HG02840 (cell line): ENCODE measurements around the gene ERP27.

Source experiments
- ATAC-seq: cut with Tn5 transposase; IDR thresholded peaks from one replicate; pipeline ENCODE4 v1.9.1; 2021; ENCODE audit warnings: mild to moderate bottlenecking, moderate library complexity, moderate number of reproducible peaks; ENCODE audit not compliant: unreplicated experiment, low FRiP score

The ERP27 gene

DNA sequence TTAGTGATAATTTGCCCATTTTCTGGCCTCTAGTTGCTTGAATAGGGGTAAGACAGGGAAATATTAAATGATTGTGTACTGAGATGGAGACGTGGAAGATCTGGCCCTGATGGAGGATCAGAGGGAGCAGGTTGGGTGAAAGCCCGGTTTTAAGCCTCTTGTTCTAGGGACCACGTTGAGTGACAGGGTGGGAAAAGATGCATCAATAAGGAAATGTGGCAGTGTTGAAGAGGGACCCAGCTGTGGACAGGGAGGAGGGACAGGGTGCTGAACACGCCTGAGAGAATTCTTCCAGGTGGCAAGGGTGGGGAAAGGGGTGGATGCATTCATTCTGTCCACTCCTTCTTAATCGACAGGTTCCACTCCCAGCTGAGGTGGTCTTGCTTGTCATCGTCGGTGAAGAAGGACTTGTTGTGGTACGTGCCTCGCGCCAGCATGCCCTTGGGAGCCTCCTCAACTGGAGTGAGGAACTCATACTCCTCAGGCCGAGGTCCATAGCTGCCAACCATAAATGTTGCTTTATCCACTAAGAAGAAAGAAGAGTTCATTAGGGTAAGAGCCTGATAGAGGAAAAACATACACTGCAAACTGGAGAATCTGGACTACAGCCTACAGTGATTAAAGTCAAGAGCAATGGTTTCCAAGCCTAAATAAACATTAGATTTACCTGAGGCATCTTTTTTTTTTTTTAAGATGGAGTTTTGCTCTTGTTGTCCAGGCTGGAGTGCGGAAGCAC lies 4.0 kb upstream of the ERP27 start:
- ATAC-seq = no peak

DNA sequence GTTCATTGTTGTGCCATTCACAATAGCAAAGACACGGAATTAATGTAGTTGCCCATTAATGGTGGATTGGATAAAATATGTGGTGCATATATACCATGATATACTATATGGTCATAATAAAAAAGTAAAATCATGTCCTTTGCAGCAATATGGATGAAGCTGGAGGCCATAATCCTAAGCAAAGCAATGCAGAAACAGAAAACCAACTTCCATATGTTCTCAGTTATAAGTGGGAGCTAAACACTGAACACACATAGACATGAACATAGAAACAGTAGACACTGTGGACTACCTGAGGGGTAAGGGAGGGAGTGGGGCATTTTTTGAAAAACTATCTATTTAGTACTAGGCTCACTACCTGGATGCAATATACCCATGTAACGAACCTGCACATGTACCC lies 3.0 kb upstream of the ERP27 start:
- no peak for ATAC-seq

DNA sequence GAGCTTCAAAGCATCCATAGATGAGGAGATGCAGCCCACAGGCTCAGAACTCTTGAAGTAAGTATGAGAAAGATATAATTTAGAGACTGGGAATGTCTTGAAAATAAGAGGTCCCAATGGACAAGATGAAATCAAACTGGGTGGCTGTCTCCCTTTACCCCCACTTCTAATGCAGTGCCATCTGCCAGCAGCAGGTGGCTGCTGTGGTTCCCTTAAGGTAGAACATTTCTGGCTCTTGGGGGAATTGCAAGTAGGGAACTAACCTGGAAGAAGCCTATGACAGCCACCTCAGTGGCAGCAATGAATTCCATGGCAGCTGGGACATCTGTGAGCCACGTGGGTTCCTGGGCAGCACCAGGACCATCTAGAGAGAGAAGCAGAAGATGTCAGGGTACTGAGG lies 648 bp downstream of the ERP27 start:
- ATAC-seq = no peak

DNA sequence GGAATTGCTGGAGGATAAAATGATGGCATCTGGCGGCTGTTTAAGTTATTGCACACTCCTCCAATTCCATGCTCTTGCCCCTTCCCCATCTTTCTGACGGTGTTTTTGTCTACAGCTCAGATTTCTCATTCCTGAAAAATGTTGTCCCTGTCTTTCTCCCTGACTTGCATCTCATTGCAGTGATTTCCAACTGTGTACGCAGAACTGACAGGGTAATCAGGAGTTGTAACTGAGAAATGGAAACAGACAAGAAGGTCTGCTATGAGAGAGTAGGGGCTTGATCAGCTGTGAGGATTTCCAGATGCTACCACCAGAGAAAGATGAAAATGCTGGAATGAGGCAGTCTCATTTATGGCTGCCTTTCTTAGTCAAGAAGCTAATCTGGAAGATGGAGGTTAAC lies 1.3 kb downstream of the ERP27 start:
- ATAC-seq = no peak

DNA sequence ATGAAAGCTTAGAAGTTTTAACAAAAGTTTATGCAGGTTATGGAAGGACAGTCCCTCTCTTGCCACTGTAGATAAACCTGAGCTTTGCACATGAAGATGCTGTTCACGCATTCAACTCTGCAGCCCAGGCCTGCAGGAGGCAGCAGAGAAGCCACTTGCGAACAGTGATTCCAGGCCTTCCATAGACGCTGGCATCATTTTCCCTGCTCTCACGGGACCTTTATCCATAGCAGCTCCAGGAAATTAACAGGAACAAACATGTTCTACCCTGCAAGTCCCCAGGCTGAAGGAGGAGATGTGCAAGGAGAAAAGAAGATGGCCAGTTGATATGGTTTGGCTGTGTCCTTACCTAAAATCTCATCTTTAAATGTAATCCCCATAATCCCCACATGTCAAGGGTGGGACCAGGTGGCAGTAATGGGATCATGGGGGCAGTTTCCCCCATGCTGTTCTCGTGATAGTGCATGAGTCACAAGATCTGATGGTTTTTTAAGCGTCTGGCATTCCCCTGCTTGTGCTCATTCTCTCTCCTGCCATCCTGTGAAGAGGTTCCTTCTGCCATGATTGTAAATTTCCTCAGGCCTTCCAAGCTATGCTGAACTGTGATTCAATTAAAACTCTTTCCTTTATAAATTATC lies 2.0 kb downstream of the ERP27 start:
- no peak for ATAC-seq

DNA sequence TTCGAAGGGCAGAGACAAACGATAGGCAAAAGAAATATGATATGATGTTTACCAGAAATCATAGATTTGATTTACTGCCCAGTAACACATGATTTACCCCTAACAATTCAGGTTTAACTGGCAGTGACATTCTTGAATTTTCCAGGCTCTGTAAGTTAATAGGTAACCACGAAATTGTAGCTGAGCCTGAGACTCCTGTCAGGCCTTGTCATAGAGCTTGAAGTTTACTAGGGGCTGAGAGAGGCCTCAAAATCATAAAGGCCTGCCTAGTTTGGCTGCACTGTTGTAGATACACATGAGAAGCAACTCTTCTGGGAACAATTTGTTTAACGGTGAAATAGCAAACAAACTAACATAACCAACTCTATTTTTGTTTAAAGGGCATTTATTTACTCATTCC lies 3.3 kb downstream of the ERP27 start:
- no peak for ATAC-seq

DNA sequence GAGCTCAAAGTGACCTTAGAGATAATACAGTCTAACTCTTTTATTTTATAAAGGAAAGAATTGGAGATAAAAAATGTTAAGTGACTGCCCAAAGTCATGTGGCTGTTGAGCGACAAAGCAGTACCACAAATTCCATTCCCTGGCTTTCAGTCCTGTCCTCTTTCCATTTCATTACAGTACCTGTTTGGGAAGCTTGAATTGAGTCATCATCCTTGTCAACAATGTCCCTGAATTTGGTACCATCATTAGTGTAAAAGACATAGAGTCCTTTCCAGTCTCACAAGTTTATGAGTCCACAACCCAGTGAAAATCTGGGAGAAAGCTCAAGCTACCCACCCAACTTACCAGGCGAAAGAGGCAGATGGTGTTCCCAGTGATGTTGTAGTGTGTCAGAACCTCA lies 3.8 kb downstream of the ERP27 start:
- no peak for ATAC-seq

DNA sequence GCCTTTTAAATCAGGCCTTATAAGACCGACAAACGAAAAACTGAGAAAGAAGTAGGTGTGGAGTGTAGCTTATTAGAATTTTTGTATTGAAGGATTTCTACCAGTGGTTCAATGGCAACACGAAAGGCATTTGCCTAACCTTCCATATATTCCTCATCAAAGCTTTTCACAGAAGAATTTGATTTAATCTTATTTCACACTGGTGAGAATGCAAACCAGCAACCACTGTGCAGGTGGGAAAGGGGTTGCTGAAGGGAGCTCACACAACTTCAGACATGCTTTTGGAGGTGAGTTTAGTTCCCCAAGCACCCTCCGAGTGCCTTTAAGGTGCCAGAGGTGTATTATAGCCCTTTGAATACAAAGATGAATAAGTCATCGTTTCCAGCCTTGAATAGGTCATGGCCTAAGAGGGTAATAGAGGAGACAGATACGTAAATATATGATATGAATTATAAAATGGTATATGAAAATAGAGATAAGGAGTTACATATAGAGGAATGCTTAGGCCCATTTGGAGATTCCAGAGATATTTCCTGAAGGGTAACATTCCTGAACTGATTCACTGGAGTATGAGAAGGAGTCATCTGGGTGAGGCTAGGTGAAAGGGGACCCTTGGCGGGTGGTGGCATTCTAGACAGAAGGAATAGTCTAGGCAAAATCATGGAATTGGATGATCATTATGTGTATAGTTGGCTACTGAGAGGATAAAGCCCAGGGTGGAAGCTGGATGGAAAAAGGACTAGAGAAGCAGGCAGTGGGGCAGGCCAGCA lies 6.4 kb downstream of the ERP27 start:
- ATAC-seq = no peak

DNA sequence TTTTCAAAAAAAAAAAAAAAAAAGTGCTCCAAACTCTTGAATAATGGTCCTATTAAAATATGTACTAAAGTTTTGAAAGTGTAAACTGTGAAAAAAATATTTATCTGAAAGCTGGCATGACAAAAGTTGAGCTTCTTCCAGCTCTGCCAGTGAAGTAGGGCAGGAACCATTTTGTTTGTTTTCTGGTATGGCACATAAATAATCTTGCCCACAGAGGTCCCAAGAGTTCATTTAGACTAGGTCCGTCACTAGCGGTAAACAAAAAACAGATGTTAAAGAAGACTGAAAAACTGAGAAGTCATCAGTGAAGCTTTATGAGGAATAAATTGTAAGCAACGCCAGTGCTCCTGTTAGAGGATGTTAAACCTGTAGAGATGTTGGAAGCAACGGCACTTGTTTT lies 7.0 kb downstream of the ERP27 start:
- ATAC-seq = no peak

DNA sequence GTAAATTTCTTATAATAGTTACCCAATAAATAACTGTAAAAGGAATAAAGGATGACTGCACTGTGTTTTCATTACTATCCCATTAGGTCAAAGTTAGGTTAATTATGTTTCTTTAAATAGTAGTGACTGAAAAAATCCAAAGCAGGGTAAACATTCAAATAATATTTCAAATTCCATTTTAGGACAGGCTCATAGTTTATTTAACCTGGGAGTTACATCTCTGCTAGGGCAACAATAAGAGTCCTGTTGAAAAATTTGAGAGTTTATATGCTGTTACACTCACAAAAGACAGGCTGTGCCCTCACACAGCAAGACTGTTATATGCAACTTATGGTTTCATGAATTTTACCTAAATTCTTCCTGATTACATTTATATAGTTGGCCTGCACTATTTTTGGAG lies 8.0 kb downstream of the ERP27 start:
- no peak for ATAC-seq

DNA sequence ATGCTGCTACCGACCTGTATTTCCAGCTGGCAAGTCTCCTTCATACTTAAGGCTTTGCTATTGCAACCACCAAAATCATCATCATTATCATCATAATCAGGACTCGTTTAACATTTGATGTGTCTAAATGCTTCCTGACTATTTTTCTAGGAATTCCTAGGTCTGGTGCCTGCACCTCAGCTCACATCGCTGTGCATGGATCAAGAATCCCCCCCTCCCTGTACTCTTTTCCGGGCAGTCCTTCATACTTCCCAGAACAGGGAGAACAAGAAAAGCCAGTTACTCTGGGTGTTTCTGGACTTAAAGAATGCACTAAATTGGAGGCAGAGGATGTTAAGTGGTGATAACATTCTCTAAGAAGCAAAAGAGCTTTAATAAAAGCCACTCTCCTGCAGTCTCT lies 9.4 kb downstream of the ERP27 start:
- ATAC-seq = no peak

DNA sequence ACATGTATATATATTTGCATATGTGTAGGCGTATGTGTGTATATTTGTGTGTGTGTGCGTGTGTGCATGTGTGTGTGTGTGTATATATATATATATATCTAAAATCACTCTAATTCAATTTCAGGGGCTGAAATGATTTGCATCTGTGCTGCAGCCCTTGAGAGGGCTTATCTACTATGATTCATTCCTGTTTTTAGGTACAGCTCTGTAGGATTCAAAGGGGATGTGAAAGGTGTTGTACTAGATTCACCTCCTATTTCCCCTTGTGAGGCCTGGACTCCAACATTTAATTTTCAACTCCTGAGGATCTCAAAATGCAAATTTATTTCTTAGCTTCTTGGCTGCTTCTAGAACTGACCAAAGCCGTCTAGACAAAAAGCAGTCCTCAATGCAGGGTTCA lies 11.1 kb downstream of the ERP27 start:
- ATAC-seq = no peak

DNA sequence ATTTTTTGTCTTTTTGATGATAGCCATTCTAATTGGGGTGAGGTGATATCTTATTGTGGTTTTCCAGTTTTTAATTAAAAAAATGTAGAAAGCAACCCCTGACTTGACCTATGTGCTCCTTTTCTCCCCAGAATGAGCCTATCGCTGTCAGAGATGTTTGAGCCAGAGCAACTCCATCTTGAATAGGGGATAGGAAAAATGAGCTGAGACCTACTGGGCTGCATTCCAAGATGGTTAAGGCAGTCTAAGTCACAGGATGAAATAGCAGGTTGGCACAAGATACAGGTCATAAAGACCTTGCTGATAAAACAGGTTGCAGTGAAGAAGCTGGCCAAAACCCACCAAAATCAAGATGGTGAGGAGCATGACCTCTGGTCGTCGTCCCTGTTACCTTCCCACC lies 13.8 kb downstream of the ERP27 start:
- no peak for ATAC-seq

DNA sequence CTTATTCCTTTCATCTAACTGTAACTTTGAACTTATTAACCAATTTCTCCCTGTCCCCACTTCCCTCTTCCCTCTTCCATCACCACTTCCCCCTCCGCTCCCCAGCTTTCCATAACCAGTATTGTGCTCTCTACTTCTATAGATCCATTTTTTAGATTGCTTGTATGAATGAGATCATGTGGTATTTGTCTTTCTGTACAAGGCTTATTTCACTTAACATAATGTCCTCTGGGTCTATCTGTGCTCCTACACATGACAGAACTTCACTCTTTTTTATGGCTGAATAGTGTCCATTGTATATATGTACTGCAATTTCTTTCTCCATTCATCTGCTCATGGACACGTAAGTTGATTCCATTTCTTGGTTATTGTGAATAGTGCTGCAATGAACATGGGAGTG lies 14.4 kb downstream of the ERP27 start:
- no peak for ATAC-seq

DNA sequence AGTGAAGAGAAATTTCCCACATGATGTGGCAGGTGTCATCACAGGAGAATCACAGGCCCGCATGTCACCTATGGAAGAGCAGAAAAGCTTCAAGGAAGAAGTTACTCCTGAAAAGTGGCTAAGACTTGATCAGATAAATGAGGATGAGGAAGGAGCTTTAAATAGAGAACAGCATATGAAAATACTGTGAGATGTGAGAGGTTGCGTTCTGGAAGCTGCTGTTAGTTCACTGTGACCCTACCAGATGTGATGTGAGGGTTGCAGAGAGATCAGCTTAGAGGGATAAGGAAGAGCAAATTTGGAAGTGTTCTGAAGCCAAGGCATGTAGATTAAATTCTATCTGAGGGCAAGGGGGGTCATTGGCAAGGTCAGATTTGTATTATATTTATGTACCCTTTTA lies 17.1 kb downstream of the ERP27 start:
- ATAC-seq = no peak

DNA sequence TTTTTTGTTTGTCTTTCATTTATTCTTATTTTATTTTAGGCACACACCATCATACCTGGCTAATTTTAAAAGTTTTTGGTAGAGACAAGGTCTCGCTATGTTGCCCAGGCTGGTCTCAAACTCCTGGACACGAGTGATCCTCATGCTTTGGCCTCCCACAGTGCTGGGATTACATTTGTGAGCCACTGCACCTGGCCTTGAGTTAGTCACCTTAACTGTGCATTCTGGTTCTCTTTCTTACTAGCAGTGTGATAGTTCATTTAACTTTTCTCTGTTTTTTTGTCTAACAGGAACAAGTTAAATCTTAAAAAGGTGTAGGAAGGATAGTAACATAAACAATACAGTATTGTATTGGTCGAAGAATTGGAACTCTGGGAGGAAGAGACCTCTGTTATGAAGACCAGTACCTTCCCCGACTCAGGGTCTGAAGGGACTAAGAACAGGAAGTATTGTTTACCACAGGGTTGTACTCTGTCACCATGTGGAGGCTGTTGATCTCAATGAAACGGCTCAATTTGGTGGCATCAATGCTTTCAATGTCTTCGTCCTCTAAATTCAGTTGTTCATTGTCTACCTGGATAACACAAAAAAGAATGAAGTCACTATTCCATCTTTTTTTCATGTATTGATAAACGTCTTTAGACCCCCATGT lies 17.7 kb downstream of the ERP27 start:
- no peak for ATAC-seq

DNA sequence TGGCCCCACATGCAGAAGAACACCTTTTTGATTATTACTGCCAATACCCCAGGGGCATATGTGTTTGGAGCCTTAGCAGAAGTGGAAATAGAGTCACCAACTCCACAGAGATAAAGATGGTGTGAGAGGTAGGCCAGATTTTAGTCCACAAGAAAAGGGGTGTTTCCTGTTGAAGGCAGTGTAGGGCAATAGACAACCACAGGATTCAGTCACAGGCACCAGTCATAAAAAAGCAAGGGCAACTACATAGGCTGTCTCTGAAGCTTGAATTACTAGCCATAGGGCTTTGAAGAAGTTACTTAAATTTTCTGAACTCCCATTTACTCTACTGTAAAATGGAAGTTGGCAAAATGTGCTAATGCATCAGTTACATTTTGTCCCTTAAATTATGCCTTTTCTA lies 18.9 kb downstream of the ERP27 start:
- no peak for ATAC-seq

DNA sequence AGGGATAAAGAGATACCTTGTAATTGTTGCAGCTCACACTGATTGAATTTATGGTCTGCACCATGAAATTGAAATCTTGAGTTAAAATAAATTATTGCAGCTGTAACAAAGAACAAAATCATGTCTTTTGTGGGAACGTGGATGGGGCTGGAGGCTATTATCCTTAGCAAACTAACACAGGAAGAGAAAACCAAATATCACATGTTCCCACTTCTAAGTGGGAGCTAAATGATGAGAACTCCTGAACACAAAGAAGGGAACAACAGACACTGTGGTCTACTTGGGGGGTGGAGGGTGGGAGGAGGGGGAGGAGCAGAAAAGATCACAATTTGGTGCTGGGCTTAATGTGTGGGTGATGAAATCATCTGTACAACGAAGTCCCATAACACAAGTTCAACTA lies 22.6 kb downstream of the ERP27 start:
- ATAC-seq = no peak

DNA sequence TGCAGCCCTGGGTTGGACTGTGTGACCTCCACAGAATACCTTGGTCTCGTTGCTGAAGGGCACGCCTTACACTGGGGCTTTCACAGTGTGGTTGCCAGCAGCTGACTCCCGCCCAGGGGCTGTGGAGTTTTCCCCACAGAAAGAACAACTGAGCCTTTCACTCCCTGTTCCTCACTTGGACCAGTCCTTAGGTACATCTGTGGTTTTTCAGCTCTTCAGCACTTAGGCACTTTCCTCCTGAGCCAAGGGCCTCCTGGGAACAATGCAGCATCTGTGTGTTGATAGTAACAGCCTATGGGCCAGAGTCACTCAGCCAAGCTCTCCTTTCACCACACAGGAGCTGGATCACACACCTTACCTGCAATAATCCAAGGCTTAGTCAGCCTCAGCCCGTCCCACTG lies 25.0 kb downstream of the ERP27 start:
- no peak for ATAC-seq

DNA sequence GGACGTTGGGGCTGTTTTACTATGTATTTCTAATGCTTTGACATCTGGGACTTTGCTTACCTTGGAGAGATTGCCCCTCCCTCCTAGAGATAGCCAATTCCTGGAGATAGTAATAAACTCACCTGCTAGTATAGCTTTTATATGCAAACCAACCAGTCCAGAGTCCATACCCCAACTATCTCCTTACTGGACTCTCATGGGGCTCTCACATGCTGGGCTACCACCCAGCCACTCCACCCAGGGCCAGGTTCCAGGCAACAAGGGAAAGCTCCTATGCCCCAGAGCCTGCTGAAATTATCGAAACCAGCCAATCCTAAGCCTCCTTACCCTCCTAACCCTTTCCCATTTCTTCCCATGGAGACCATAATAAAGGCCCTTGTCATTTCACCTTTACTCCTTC lies 27.2 kb downstream of the ERP27 start:
- no peak for ATAC-seq
